ENCODE data around the gene COX8C.

DNA sequence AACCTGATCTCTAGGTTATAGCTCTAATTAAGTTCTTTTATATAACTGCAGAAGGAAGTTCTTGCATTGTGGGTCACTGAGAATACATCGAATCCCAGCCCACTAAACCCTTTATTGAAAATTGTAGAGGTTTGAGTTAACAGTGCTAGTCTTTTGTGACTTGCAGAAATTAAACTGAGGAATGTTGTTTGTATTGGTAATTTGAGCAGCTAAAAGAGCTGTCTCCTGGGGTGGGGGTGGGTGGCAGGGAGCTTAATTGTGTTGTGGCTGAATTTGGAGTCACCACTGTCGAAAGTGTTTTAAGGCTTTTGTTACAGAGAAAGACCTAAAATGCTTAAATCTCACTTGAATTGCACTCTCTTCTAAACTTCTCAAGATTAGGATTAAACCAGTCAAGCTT lies 3.2 kb upstream of the COX8C start:
- TF ChIP-seq TAF1 (conservative IDR thresholded peaks at IDR 0.05) (no peak), FOXA2 (IDR thresholded peaks at IDR 0.05) (no peak), RAD21 (IDR thresholded peaks at IDR 0.05) (no peak), HNF4A (conservative IDR thresholded peaks at IDR 0.05) (no peak)
- TF ChIP-seq, protein P1, sequence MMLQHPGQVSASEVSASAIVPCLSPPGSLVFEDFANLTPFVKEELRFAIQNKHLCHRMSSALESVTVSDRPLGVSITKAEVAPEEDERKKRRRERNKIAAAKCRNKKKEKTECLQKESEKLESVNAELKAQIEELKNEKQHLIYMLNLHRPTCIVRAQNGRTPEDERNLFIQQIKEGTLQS (IDR thresholded peaks at IDR 0.05), result no peak

All from liver (tissue), 2 donors.